A549 (cell line): ENCODE measurements around the gene ADORA2B. TPM values are rescaled to one million over a fixed set of nuclear protein-coding genes. Genes with fewer than 3 reads are reported as not detected.

ENCODE experiments used
- ATAC-seq, 2 experiments: fragments of 200-7000 bp in 1 of 2; fragments of >200 bp in 1 of 2; cut with Nextera tagmentation in 1 of 2; cut with Tn5 transposase in 1 of 2; 3 replicates each; pipeline versions ENCODE4 v1.8.0 to v1.9.1; 2018 to 2020; ENCODE audit warnings: mild to moderate bottlenecking in 1 of 2, moderate library complexity in 1 of 2
- CTCF ChIA-PET: fragments of 300-600 bp; sonication (Branson Sonifier 250); formaldehyde crosslinking; extraction: SDS; loops from one replicate; lab custom pipeline; 2021; ENCODE audit warnings: antibody characterized with exemption, inconsistent platforms; lab: Yijun Ruan, JAX
- POLR2A ChIA-PET: fragments of 350-600 bp; formaldehyde crosslinking; extraction: SDS; loops from one replicate; lab custom pipeline; 2021; ENCODE audit warnings: antibody characterized with exemption, inconsistent platforms; lab: Yijun Ruan, JAX
- DNase-seq, 2 experiments: peaks; one replicate each; pipeline versions ENCODE4 v3.0.0 to v3.0.0-alpha.2; 2011 to 2016; ENCODE audit warnings: low read depth in 1 of 2, low spot score in 1 of 2
- FAIRE-seq: peaks from 2 replicates; lab custom pipeline; 2011; peaks lifted over from hg19 to GRCh38; lab: Jason Lieb, UNC
- H3K27ac ChIP-seq, 2 experiments: fragments of >200 bp; sonication (Bioruptor Twin); formaldehyde crosslinking; 3 replicates each; pipeline ENCODE4 v1.5.1; 2016 to 2017
- H3K4me1 ChIP-seq: fragments of >200 bp; sonication (Bioruptor Twin); formaldehyde crosslinking; 3 replicates; pipeline ENCODE4 v1.6.1; 2016
- H3K4me2 ChIP-seq: fragments of >200 bp; sonication (Bioruptor Twin); formaldehyde crosslinking; 3 replicates; pipeline ENCODE4 v1.6.1; 2016
- H3K4me3 ChIP-seq: fragments of >200 bp; sonication (Bioruptor Twin); formaldehyde crosslinking; 3 replicates; pipeline ENCODE4 v1.5.1; 2016
- H3K9me3 ChIP-seq: fragments of >200 bp; sonication (Bioruptor Twin); formaldehyde crosslinking; 3 replicates; pipeline ENCODE4 v1.6.1; 2016
- ATOH8 ChIP-seq: fragments of 250-450 bp; sonication (Bioruptor Pico); IDR thresholded peaks from 2 replicates; pipeline ENCODE4 v1.5.0; 2020; ENCODE audit warnings: low read depth, mild to moderate bottlenecking, moderate library complexity
- CEBPB ChIP-seq, 2 experiments: fragments of >200 bp in 1 of 2; sonication (Bioruptor Twin) in 1 of 2; formaldehyde crosslinking in 1 of 2; IDR thresholded peaks; 2 replicates each; pipeline ENCODE4 v1.6.1; 2012 to 2016
- CHD2 ChIP-seq: fragments of 150-350 bp; IDR thresholded peaks from 2 replicates; pipeline ENCODE4 v1.6.1; 2014; ENCODE audit warnings: low read length; ENCODE audit not compliant: partially characterized antibody
- E2F6 ChIP-seq: IDR thresholded peaks from 2 replicates; pipeline ENCODE4 v1.6.1; 2012; ENCODE audit warnings: low read depth, borderline replicate concordance
- EHMT2 ChIP-seq: fragments of 200-600 bp; sonication (generic); IDR thresholded peaks from 2 replicates; pipeline ENCODE4 v1.6.1; 2016; ENCODE audit warnings: antibody characterized with exemption, low read depth, mild to moderate bottlenecking, moderate library complexity
- ELK1 ChIP-seq: fragments of 150-350 bp; IDR thresholded peaks from 2 replicates; pipeline ENCODE4 v1.6.1; 2014; ENCODE audit warnings: low read depth, mild to moderate bottlenecking, low read length
- EP300 ChIP-seq, 2 experiments: fragments of >200 bp; sonication (Bioruptor Twin); formaldehyde crosslinking; IDR thresholded peaks; 2 replicates in 1 of 2; 3 replicates in 1 of 2; pipeline ENCODE4 v1.6.1; 2016 to 2017
- ESRRA ChIP-seq: fragments of 150-350 bp; IDR thresholded peaks from 2 replicates; pipeline ENCODE4 v1.6.1; 2014; ENCODE audit warnings: mild to moderate bottlenecking, low read length, borderline replicate concordance
- FOSB ChIP-seq: fragments of 250-450 bp; sonication (Bioruptor Pico); IDR thresholded peaks from 2 replicates; pipeline ENCODE4 v1.5.0; 2020; ENCODE audit warnings: mild to moderate bottlenecking, moderate library complexity
- JUN ChIP-seq, 2 experiments: fragments of >200 bp; sonication (Bioruptor Twin); formaldehyde crosslinking; IDR thresholded peaks; 2 replicates in 1 of 2; 3 replicates in 1 of 2; pipeline ENCODE4 v1.6.1; 2016 to 2017
- JUNB ChIP-seq: fragments of >200 bp; sonication (Bioruptor Twin); formaldehyde crosslinking; IDR thresholded peaks from 2 replicates; pipeline ENCODE4 v1.6.1; 2016
- KDM1A ChIP-seq: fragments of 200-600 bp; sonication (generic); IDR thresholded peaks from 2 replicates; pipeline ENCODE4 v1.6.1; 2016; ENCODE audit warnings: low read depth, mild to moderate bottlenecking
- MAFK ChIP-seq: fragments of 450-650 bp; IDR thresholded peaks from 2 replicates; pipeline ENCODE4 v1.6.1; 2014; ENCODE audit not compliant: partially characterized antibody
- MAX ChIP-seq: IDR thresholded peaks from 2 replicates; pipeline ENCODE4 v1.6.1; 2012
- NPAS2 ChIP-seq: fragments of 250-450 bp; sonication (Bioruptor Pico); IDR thresholded peaks from 2 replicates; pipeline ENCODE4 v1.8.0; 2022; ENCODE audit warnings: mild to moderate bottlenecking, moderate library complexity, borderline replicate concordance
- PHF8 ChIP-seq: fragments of 200-600 bp; sonication (generic); IDR thresholded peaks from 2 replicates; pipeline ENCODE4 v1.6.1; 2016; ENCODE audit warnings: low read depth, mild to moderate bottlenecking, antibody characterized with exemption, moderate library complexity, borderline replicate concordance
- POLR2AphosphoS2 ChIP-seq: conservative IDR thresholded peaks from 2 replicates; pipeline ENCODE4 v1.6.1; 2012; ENCODE audit warnings: low read length, improper control_type of control experiment, inconsistent platforms
- RAD21 ChIP-seq, 2 experiments: fragments of >200 bp in 1 of 2; sonication (Bioruptor Twin) in 1 of 2; formaldehyde crosslinking in 1 of 2; IDR thresholded peaks in 1 of 2; conservative IDR thresholded peaks in 1 of 2; 2 replicates in 1 of 2; 3 replicates in 1 of 2; pipeline ENCODE4 v1.6.1; 2012 to 2018; ENCODE audit warnings: inconsistent platforms in 1 of 2
- REST ChIP-seq: fragments of 200-600 bp; sonication (generic); IDR thresholded peaks from 2 replicates; pipeline ENCODE4 v1.6.1; 2016; ENCODE audit warnings: antibody characterized with exemption, mild to moderate bottlenecking, moderate library complexity
- RFX5 ChIP-seq: fragments of 450-650 bp; IDR thresholded peaks from 2 replicates; pipeline ENCODE4 v1.7.1; 2014; ENCODE audit warnings: antibody characterized with exemption, mild to moderate bottlenecking, moderate library complexity
- RNF2 ChIP-seq: fragments of 200-600 bp; sonication (generic); IDR thresholded peaks from 2 replicates; pipeline ENCODE4 v1.6.1; 2016; ENCODE audit warnings: low read depth, mild to moderate bottlenecking, antibody characterized with exemption, moderate library complexity, borderline replicate concordance
- WGBS: methylation state at CpG from one replicate; pipeline ENCODE4 v1.1.6; 2017; ENCODE audit errors: missing lambda C conversion rate; 5-methylcytosine and 5-hydroxymethylcytosine counted together
- polyA plus RNA-seq, 4 experiments: library from polyadenylated mRNA; depleted of rRNA in 3 of 4; stranded (reverse); fragments of >200 nt; fragmentation: RNase III in 1 of 4; extraction: RNeasy Plus Mini Kit Qiagen cat#74134 plus additional on column Dnase treatment in 1 of 4; gene quantifications; 2 replicates in 3 of 4; 3 replicates in 1 of 4; pipeline ENCODE4 v1.2.3, GENCODE V29; 2011 to 2017

Gene ADORA2B
- polyA plus RNA-seq, 2 of the 4 experiments (the other 2 are of a cell fraction) = 5.7 to 10.2 TPM

- H3K27ac ChIP-seq = peak overlapping the region in 1 of 2 experiments; percentile 12; a peak in 2 of 6 replicates
- no peaks in the 10 kb centered on the region for H3K9me3 ChIP-seq
- ChIA-PET POLR2A (no interaction called here), CTCF (interaction anchor here (1.0 to 4.7 kb wide), 2 partner anchors 33 kb away, joined by 4 to 29 read pairs; partner anchors contain the start of gene ADORA2B)
- H3K4me1 ChIP-seq = peaks cover 27% of the 10 kb centered on the region
- DNase-seq (no peak), FAIRE-seq (no peak), ATAC-seq (no peak)
- no peak overlapping the region for H3K4me2 ChIP-seq
- TF ChIP-seq ESRRA (no peak), MAX (no peak), CHD2 (no peak), MAFK (no peak)
- no peak overlapping the region for H3K4me3 ChIP-seq
- WGBS = 86% methylated on average over 9 of the region's 9 CpGs
Observed at GRCh38 chr17:15912416-15912955, 32.4 kb upstream of the ADORA2B start.

- Histone ChIP-seq H3K4me3 (no peak overlapping the region), H3K4me2 (no peak overlapping the region), H3K4me1 (peaks cover 31% of the 10 kb centered on the region), H3K9me3 (no peaks in the 10 kb centered on the region), H3K27ac (peak overlapping the region in 1 of 2 experiments; percentile 43; a peak in 2 of 6 replicates)
- ChIA-PET CTCF (interaction anchor here (0.9 to 4.7 kb wide), 3 partner anchors 9 to 86 kb away, joined by 3 to 29 read pairs (median 4); partner anchors contain the start of gene ADORA2B), POLR2A (no interaction called here)
- ATAC-seq (no peak), FAIRE-seq (peak; percentile 73), DNase-seq (no peak)
- TF ChIP-seq KDM1A = no peak
- no peak for TF ChIP-seq RFX5
- TF ChIP-seq ATOH8 = no peak
- no peak for TF ChIP-seq FOSB (CRISPR knock-in tag)
- no peak for TF ChIP-seq E2F6
- TF ChIP-seq MAX = no peak
- no peak for TF ChIP-seq POLR2AphosphoS2
- TF ChIP-seq CEBPB (IDR thresholded peaks at IDR 0.05) = no peak
- TF ChIP-seq EP300 (IDR thresholded peaks at IDR 0.05) = no peak
- no peak for TF ChIP-seq REST
- TF ChIP-seq RNF2 = no peak
- no peak for TF ChIP-seq ELK1
- no peak for TF ChIP-seq RAD21 (conservative IDR thresholded peaks at IDR 0.05 in 1 of 2, IDR thresholded peaks at IDR 0.05 in 1 of 2)
- no peak for TF ChIP-seq PHF8
- no peak for TF ChIP-seq JUNB
- TF ChIP-seq JUN (IDR thresholded peaks at IDR 0.05) = no peak
- no peak for TF ChIP-seq EHMT2
- no peak for TF ChIP-seq NPAS2 (CRISPR knock-in tag)
- 79% methylated on average over 3 of the region's 3 CpGs for WGBS
Observed at GRCh38 chr17:15913826-15914225, 31.1 kb upstream of the ADORA2B start.
